ENCODE measurements around the gene FBN2. TPM values are rescaled to one million over a fixed set of nuclear protein-coding genes. Genes with fewer than 3 reads are reported as not detected.
"Not testable (repeated sequence)": the region's sequence is repeated elsewhere in the genome, so short reads cannot be mapped to it uniquely, and the experiment has no call there.

The FBN2 gene
- total RNA-seq, 2 experiments from 2014 or later, result not detected

GRCh38 chr5:128512894-128513293 is 25.2 kb downstream of the FBN2 start:
- peaks cover 3% of the 10 kb centered on the region for H3K9me3 Mint-ChIP-seq
- H3K27me3 Mint-ChIP-seq, result no peaks in the 10 kb centered on the region
- no peaks in the 10 kb centered on the region for H3K36me3 Mint-ChIP-seq
- H3K4me1 Mint-ChIP-seq, result no peaks in the 10 kb centered on the region
- H3K27ac Mint-ChIP-seq, result no peak overlapping the region
- DNase-seq, result no peak
- no peak overlapping the region for H3K4me3 Mint-ChIP-seq

- no peak overlapping the region for H3K27ac Mint-ChIP-seq
- no peaks in the 10 kb centered on the region for H3K36me3 Mint-ChIP-seq
- no peak overlapping the region for H3K4me3 Mint-ChIP-seq
- H3K27me3 Mint-ChIP-seq, result no peaks in the 10 kb centered on the region
- no peaks in the 10 kb centered on the region for H3K4me1 Mint-ChIP-seq
- H3K9me3 Mint-ChIP-seq, result peaks cover 16% of the 10 kb centered on the region
- no peak for DNase-seq
These were observed 31.4 kb downstream of the FBN2 start for GRCh38 chr5:128506643-128507042.

- not testable (repeated sequence) for DNase-seq, H3K4me3 Mint-ChIP-seq, H3K36me3 Mint-ChIP-seq, H3K27ac Mint-ChIP-seq, H3K27me3 Mint-ChIP-seq, H3K4me1 Mint-ChIP-seq
- peaks cover 18% of the 10 kb centered on the region for H3K9me3 Mint-ChIP-seq
These were observed 34.3 kb downstream of the FBN2 start for GRCh38 chr5:128503727-128504126.

GRCh38 chr5:128498844-128499455 is 39.1 kb downstream of the FBN2 start:
- no peak for DNase-seq
- H3K27ac Mint-ChIP-seq, result no peak overlapping the region
- H3K9me3 Mint-ChIP-seq, result peaks cover 12% of the 10 kb centered on the region
- H3K4me3 Mint-ChIP-seq, result no peak overlapping the region
- H3K36me3 Mint-ChIP-seq, result no peaks in the 10 kb centered on the region
- H3K4me1 Mint-ChIP-seq, result no peaks in the 10 kb centered on the region
- H3K27me3 Mint-ChIP-seq, result no peaks in the 10 kb centered on the region

- Mint-ChIP-seq H3K27me3 (no peaks in the 10 kb centered on the region), H3K9me3 (peaks cover 4% of the 10 kb centered on the region), H3K36me3 (no peaks in the 10 kb centered on the region), H3K4me3 (no peak overlapping the region), H3K27ac (no peak overlapping the region), H3K4me1 (no peaks in the 10 kb centered on the region)
- DNase-seq, result no peak
These were observed 43.5 kb downstream of the FBN2 start for GRCh38 chr5:128494516-128494915.

GRCh38 chr5:128493657-128494329 is 44.3 kb downstream of the FBN2 start:
- H3K36me3 Mint-ChIP-seq, result no peaks in the 10 kb centered on the region
- no peaks in the 10 kb centered on the region for H3K4me1 Mint-ChIP-seq
- H3K27ac Mint-ChIP-seq, result no peak overlapping the region
- no peaks in the 10 kb centered on the region for H3K27me3 Mint-ChIP-seq
- H3K9me3 Mint-ChIP-seq, result peaks cover 4% of the 10 kb centered on the region
- no peak for DNase-seq
- H3K4me3 Mint-ChIP-seq, result no peak overlapping the region

GRCh38 chr5:128491291-128491690 is 46.8 kb downstream of the FBN2 start:
- Mint-ChIP-seq H3K36me3 (no peaks in the 10 kb centered on the region), H3K4me3 (no peak overlapping the region), H3K27ac (no peak overlapping the region), H3K4me1 (no peaks in the 10 kb centered on the region), H3K27me3 (no peaks in the 10 kb centered on the region), H3K9me3 (peaks cover 4% of the 10 kb centered on the region)
- DNase-seq, result no peak

GRCh38 chr5:128490761-128491160 is 47.3 kb downstream of the FBN2 start:
- no peak overlapping the region for H3K27ac Mint-ChIP-seq
- H3K4me3 Mint-ChIP-seq, result no peak overlapping the region

GRCh38 chr5:128487041-128487440 is 51.0 kb downstream of the FBN2 start:
- Mint-ChIP-seq H3K4me3 (no peak overlapping the region), H3K4me1 (no peaks in the 10 kb centered on the region), H3K27ac (no peak overlapping the region), H3K9me3 (no peaks in the 10 kb centered on the region), H3K27me3 (no peaks in the 10 kb centered on the region), H3K36me3 (no peaks in the 10 kb centered on the region)
- DNase-seq, result no peak

More at GRCh38 chr5:128490761-128491160, 47.3 kb downstream of the FBN2 start:
- Mint-ChIP-seq H3K4me1 (no peaks in the 10 kb centered on the region), H3K27me3 (no peaks in the 10 kb centered on the region), H3K36me3 (no peaks in the 10 kb centered on the region), H3K9me3 (peaks cover 4% of the 10 kb centered on the region)
- DNase-seq, result no peak

- H3K27me3 Mint-ChIP-seq, result no peaks in the 10 kb centered on the region
- DNase-seq, result no peak
- H3K27ac Mint-ChIP-seq, result no peak overlapping the region
- no peaks in the 10 kb centered on the region for H3K9me3 Mint-ChIP-seq
- no peak overlapping the region for H3K4me3 Mint-ChIP-seq
- H3K4me1 Mint-ChIP-seq, result no peaks in the 10 kb centered on the region
- no peaks in the 10 kb centered on the region for H3K36me3 Mint-ChIP-seq
These were observed 54.3 kb downstream of the FBN2 start for GRCh38 chr5:128483738-128484137.

GRCh38 chr5:128480906-128481633 is 57.0 kb downstream of the FBN2 start:
- Mint-ChIP-seq H3K9me3 (no peaks in the 10 kb centered on the region), H3K4me3 (no peak overlapping the region), H3K27ac (no peak overlapping the region)

GRCh38 chr5:128480158-128480557 is 57.9 kb downstream of the FBN2 start:
- Mint-ChIP-seq H3K27me3 (no peaks in the 10 kb centered on the region), H3K4me1 (no peaks in the 10 kb centered on the region), H3K9me3 (no peaks in the 10 kb centered on the region), H3K4me3 (no peak overlapping the region), H3K27ac (no peak overlapping the region), H3K36me3 (no peaks in the 10 kb centered on the region)
- DNase-seq, result no peak

More at GRCh38 chr5:128480906-128481633, 57.0 kb downstream of the FBN2 start:
- Mint-ChIP-seq H3K4me1 (no peaks in the 10 kb centered on the region), H3K27me3 (no peaks in the 10 kb centered on the region), H3K36me3 (no peaks in the 10 kb centered on the region)
- no peak for DNase-seq

GRCh38 chr5:128478386-128479368 is 59.4 kb downstream of the FBN2 start:
- Mint-ChIP-seq H3K4me3 (no peak overlapping the region), H3K27me3 (no peaks in the 10 kb centered on the region), H3K9me3 (no peaks in the 10 kb centered on the region), H3K36me3 (no peaks in the 10 kb centered on the region), H3K4me1 (no peaks in the 10 kb centered on the region), H3K27ac (no peak overlapping the region)
- DNase-seq, result no peak

GRCh38 chr5:128477944-128478343 is 60.1 kb downstream of the FBN2 start:
- no peaks in the 10 kb centered on the region for H3K27me3 Mint-ChIP-seq
- DNase-seq, result no peak
- H3K4me1 Mint-ChIP-seq, result no peaks in the 10 kb centered on the region
- no peak overlapping the region for H3K27ac Mint-ChIP-seq
- no peak overlapping the region for H3K4me3 Mint-ChIP-seq
- H3K36me3 Mint-ChIP-seq, result no peaks in the 10 kb centered on the region
- no peaks in the 10 kb centered on the region for H3K9me3 Mint-ChIP-seq

GRCh38 chr5:128475693-128476092 is 62.4 kb downstream of the FBN2 start:
- no peak overlapping the region for H3K27ac Mint-ChIP-seq
- no peak for DNase-seq
- H3K27me3 Mint-ChIP-seq, result no peaks in the 10 kb centered on the region
- H3K4me1 Mint-ChIP-seq, result no peaks in the 10 kb centered on the region
- H3K36me3 Mint-ChIP-seq, result no peaks in the 10 kb centered on the region
- H3K4me3 Mint-ChIP-seq, result no peak overlapping the region
- H3K9me3 Mint-ChIP-seq, result no peaks in the 10 kb centered on the region

All from activated naive CD8-positive, alpha-beta T cell treated with anti-CD3 and anti-CD28 coated beads for 36 hours (primary cell).